ENCODE measurements around the gene BANP. TPM values are rescaled to one million over a fixed set of nuclear protein-coding genes. Genes with fewer than 3 reads are reported as not detected.
A peak's percentile ranks its signal among the peaks of the same experiment; 100 is the strongest.

BANP gene
- total RNA-seq, 4 donors from 2014 or later, result 18.9 to 33.6 (median 28.2) TPM

- TF ChIP-seq EP300 (IDR thresholded peaks at IDR 0.05), result no peak
- no peaks in the 10 kb centered on the region for H3K9me3 ChIP-seq
- intact Hi-C loops (cut with DNase I), result no loop called here
- no peak for DNase-seq (ENCODE audit: extremely low spot score)
- WGBS, result 91% methylated on average over 16 of the region's 31 CpGs
- peak overlapping the region in 1 of 4 donors; percentile 79 for H3K27ac ChIP-seq (replicated peaks in 1 of 4)
- H3K4me1 ChIP-seq, result peaks cover 16 to 25% (median 22%) of the 10 kb centered on the region in 4 donors
- peaks cover 0 to 50% (median 46%) of the 10 kb centered on the region in 4 donors for H3K36me3 ChIP-seq
- no peaks in the 10 kb centered on the region for H3K27me3 ChIP-seq
- no peak overlapping the region for H3K4me3 ChIP-seq
Observed at GRCh38 chr16:88064011-88064888, 113.0 kb downstream of the BANP start.

- Histone ChIP-seq H3K4me1 (peaks cover 16 to 25% (median 22%) of the 10 kb centered on the region in 4 donors), H3K4me3 (no peak overlapping the region), H3K27ac (replicated peaks in 1 of 4) (no peak overlapping the region), H3K9me3 (no peaks in the 10 kb centered on the region), H3K36me3 (peaks cover 6 to 51% (median 46%) of the 10 kb centered on the region in 4 donors), H3K27me3 (no peaks in the 10 kb centered on the region)
- intact Hi-C loops (cut with DNase I), result no loop called here
- no peak for TF ChIP-seq POLR2AphosphoS5 (IDR thresholded peaks at IDR 0.05)
- TF ChIP-seq CTCF (IDR thresholded peaks at IDR 0.05), result no peak
- no peak for TF ChIP-seq POLR2A (IDR thresholded peaks at IDR 0.05; ENCODE audit: low read depth)
- no peak for TF ChIP-seq EP300 (IDR thresholded peaks at IDR 0.05)
- 96% methylated on average over 19 of the region's 19 CpGs for WGBS
- DNase-seq (ENCODE audit: extremely low spot score), result no peak
Observed at GRCh38 chr16:88064889-88065746, 113.9 kb downstream of the BANP start.

- Histone ChIP-seq H3K9me3 (no peaks in the 10 kb centered on the region), H3K27me3 (no peaks in the 10 kb centered on the region), H3K4me1 (peaks cover 16 to 25% (median 22%) of the 10 kb centered on the region in 4 donors), H3K36me3 (peaks cover 6 to 50% (median 46%) of the 10 kb centered on the region in 4 donors), H3K4me3 (no peak overlapping the region), H3K27ac (replicated peaks in 1 of 4) (no peak overlapping the region)
- no peak for TF ChIP-seq CTCF (IDR thresholded peaks at IDR 0.05)
- no peak for TF ChIP-seq POLR2A (IDR thresholded peaks at IDR 0.05; ENCODE audit: low read depth)
- no peak for TF ChIP-seq POLR2AphosphoS5 (IDR thresholded peaks at IDR 0.05)
- TF ChIP-seq EP300 (IDR thresholded peaks at IDR 0.05), result no peak
- intact Hi-C loops (cut with DNase I), result no loop called here
- no peak for DNase-seq (ENCODE audit: extremely low spot score)
- 89% methylated on average over 7 of the region's 15 CpGs for WGBS
Observed at GRCh38 chr16:88065747-88066142, 114.5 kb downstream of the BANP start.

GRCh38 chr16:88066234-88066633 is 115.0 kb downstream of the BANP start:
- Histone ChIP-seq H3K4me1 (peaks cover 16 to 25% (median 22%) of the 10 kb centered on the region in 4 donors), H3K36me3 (peaks cover 6 to 52% (median 48%) of the 10 kb centered on the region in 4 donors), H3K27me3 (no peaks in the 10 kb centered on the region), H3K9me3 (no peaks in the 10 kb centered on the region), H3K27ac (replicated peaks in 1 of 4) (no peak overlapping the region), H3K4me3 (no peak overlapping the region)
- WGBS, result 97% methylated on average over 10 of the region's 10 CpGs
- TF ChIP-seq POLR2A (IDR thresholded peaks at IDR 0.05; ENCODE audit: low read depth) (no peak), EP300 (IDR thresholded peaks at IDR 0.05) (no peak), CTCF (IDR thresholded peaks at IDR 0.05) (no peak), POLR2AphosphoS5 (IDR thresholded peaks at IDR 0.05) (no peak)
- no peak for DNase-seq (ENCODE audit: extremely low spot score)
- intact Hi-C loops (cut with DNase I), result no loop called here

Data from esophagus muscularis mucosa (tissue), 4 donors.